GM12892 (cell line): ENCODE measurements around the gene TLN1.

ENCODE experiments used
- DNase-seq: peaks from one replicate; pipeline ENCODE4 v3.0.0; 2011; ENCODE audit not compliant: insufficient read length
- FAIRE-seq: peaks from 2 replicates; lab custom pipeline; 2011; peaks lifted over from hg19 to GRCh38; lab: Jason Lieb, UNC
- POLR2A ChIP-seq: IDR thresholded peaks from 2 replicates; pipeline ENCODE4 v1.6.1; 2011; ENCODE audit warnings: low read depth, low read length, control low read depth
- POLR2AphosphoS5 ChIP-seq: IDR thresholded peaks from 2 replicates; pipeline ENCODE4 v1.6.1; 2011; ENCODE audit warnings: low read depth, low read length, control low read depth
- TAF1 ChIP-seq: IDR thresholded peaks from 2 replicates; pipeline ENCODE4 v1.6.1; 2011; ENCODE audit warnings: low read depth, mild to moderate bottlenecking, control low read depth, low read length, borderline replicate concordance

TLN1 gene

DNA sequence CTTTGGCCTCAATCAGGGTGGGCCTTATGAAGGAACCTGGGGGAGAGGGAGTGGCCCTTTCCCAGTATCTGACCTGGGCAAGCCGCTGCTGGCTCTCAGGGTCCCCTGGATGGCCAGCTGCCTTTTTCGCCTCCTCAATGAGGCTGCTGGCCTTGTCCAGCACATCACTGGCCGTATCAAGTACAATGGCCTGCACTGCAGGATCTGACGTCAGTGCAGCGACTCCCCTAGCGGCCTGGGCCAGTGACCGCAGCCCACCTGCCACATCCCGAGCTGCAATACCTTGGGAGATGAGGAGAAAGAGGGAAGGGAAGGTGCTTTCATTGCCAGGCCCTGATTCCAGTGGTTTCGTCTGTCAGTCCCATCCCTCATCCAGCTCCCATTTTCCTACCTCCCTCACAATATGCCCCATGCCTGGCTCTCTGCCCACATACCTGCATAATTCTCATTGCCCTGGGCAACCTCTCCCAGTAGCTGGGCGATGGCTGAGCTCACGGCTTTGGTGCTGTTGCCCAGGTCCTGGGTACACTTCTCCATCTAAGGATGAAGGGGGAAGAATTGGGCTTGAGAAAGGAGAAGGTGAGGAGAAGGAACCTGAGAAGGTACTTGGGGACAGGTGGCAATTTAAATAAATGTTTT is 19.1 kb downstream of the TLN1 start:
- no peak for FAIRE-seq

GRCh38 chr9:35711501-35712428 is 20.2 kb downstream of the TLN1 start:
- FAIRE-seq, result no peak
- no peak for DNase-seq
- no peak for TF ChIP-seq POLR2A
- TF ChIP-seq POLR2AphosphoS5, result no peak
- no peak for TF ChIP-seq TAF1

More for the DNA sequence above, 19.1 kb downstream of the TLN1 start:
- DNase-seq, result no peak
- TF ChIP-seq POLR2AphosphoS5 (no peak), POLR2A (no peak), TAF1 (no peak)

- FAIRE-seq, result no peak
- DNase-seq, result no peak
- no peak for TF ChIP-seq TAF1
- TF ChIP-seq POLR2AphosphoS5, result no peak
- no peak for TF ChIP-seq POLR2A
Measured at GRCh38 chr9:35710818-35711500, 21.0 kb downstream of the TLN1 start.

GRCh38 chr9:35708146-35708545 is 23.8 kb downstream of the TLN1 start:
- TF ChIP-seq POLR2AphosphoS5 (no peak), TAF1 (no peak), POLR2A (no peak)
- DNase-seq (no peak), FAIRE-seq (no peak)

GRCh38 chr9:35706951-35707350 is 25.0 kb downstream of the TLN1 start:
- FAIRE-seq (no peak), DNase-seq (no peak)
- TF ChIP-seq TAF1 (no peak), POLR2A (no peak), POLR2AphosphoS5 (no peak)

DNA sequence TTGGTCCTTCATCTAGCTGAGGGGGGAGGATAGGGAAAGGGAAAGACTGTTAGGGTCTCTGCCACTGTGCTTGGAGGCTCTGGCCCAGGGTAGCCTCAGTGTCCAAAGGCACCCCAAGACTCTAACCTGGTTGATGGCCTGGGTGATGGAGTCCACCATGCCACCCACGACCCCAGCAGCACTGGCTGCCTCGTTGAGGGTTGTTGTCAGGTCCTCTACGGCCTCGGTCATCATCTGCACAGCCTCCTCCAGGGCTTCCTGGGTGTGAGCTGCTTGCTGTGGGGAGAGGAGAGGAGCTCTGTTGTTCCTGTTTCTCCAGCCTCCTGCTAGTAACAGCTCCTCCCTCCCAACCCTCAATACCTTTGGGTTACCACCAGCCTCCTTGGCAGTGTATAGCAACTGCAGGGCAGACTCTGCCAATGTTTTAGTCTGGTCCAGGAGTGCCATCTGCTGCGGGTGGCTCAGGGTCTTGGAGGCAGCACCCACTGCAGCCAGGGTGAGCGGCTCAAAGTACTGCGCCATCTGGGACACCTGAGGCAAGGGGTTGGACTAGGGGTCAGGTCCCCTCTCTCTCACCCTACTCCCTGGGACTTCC is 26.1 kb downstream of the TLN1 start:
- FAIRE-seq, result no peak
- TF ChIP-seq POLR2A, result no peak
- no peak for TF ChIP-seq TAF1
- TF ChIP-seq POLR2AphosphoS5, result no peak
- DNase-seq, result no peak

DNA sequence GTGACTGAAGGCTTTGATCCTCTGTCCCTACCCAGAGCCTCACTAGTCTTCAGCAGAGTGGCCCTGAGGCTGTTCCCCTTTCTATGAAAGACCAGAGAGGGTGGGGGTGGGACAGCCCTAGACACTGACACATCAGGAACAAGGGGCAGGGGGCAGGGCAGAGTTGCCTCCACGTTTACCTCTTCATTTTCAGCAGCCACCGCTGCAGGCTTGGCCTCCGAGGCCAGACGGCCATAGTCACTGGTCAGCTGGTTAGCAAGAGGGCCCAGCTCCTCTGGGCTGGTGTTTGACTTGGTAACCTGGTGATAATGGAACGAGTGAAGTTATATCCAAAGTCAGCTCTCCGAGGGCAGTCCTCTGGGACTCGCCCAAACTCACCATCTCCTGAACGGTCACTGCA is 26.6 kb downstream of the TLN1 start:
- DNase-seq, result no peak
- TF ChIP-seq POLR2A, result no peak
- no peak for TF ChIP-seq TAF1
- no peak for TF ChIP-seq POLR2AphosphoS5
- FAIRE-seq, result no peak

DNA sequence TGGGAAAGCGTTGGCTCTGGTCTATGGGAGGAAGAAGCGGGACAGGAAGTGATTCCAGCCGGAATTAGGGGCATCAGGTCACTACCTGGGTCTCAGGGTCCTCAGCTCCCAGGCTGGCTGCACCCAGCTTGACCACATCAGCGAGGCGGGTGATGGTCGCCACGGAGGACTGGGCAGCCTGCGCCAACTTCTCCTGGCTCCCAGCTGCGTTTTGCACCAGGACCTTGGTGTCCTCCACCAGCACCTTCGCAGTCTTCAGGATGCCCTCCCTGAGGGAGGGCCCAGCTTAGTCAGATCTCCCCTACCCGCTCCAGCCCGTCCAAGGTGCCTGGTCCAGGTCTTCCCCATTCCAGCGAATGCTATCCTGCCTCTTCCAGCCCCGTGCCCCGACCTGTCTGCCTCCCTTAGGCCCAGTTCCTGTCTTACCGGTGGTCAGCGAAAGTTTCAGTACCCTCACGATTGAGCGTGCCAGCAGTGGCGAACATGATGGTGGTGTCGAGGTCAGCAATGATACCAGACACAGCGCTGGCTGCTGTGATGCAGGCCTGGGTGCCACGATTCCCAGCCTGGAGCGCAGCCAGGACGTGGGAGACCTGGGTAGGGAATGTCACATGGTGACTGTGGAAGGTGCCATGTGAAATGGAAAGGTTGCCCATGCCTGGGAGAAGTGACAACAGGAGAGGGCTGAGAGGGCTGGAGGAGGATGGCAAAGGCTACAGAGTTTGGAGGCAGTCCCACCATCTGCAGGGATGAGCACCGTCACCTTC is 27.9 kb downstream of the TLN1 start:
- no peak for TF ChIP-seq POLR2AphosphoS5
- no peak for TF ChIP-seq TAF1
- no peak for TF ChIP-seq POLR2A
- no peak for FAIRE-seq
- no peak for DNase-seq

- FAIRE-seq, result no peak
Measured at GRCh38 chr9:35702696-35703095, 29.3 kb downstream of the TLN1 start.

GRCh38 chr9:35700942-35701341 is 31.1 kb downstream of the TLN1 start:
- TF ChIP-seq POLR2AphosphoS5, result no peak
- no peak for TF ChIP-seq POLR2A
- no peak for TF ChIP-seq TAF1
- FAIRE-seq (no peak), DNase-seq (no peak)

More at GRCh38 chr9:35702696-35703095, 29.3 kb downstream of the TLN1 start:
- TF ChIP-seq POLR2A, result no peak
- TF ChIP-seq TAF1, result no peak
- TF ChIP-seq POLR2AphosphoS5, result no peak
- no peak for DNase-seq
